Measurements from ENCODE around the gene MKI67. TPM values are rescaled to one million over a fixed set of nuclear protein-coding genes. Genes with fewer than 3 reads are reported as not detected.

MKI67 gene
- total RNA-seq, 2 donors from 2014 or later, result 2.0 to 2.9 TPM

DNA sequence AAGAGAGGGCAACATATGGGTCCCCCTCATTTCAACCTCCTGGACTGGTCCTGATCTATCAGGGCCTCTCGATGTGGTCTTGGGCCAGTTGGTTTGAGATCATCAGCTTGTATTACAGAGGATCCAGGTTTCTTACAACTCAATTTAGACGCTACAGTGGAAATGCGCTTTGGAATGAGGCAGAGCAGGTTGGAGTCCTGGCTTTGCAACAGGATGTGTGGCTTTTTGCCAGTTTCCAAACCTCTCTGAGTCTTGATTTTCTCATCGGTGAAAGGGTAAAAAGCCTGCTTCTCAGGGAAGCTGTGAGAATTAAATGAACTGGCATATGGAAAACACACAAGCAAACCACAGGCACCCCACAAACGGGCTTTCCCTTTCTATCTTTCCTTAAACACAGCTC is 37.5 kb upstream of the MKI67 start:
- intact Hi-C loops (cut with DNase I), result no loop called here
- H3K27ac ChIP-seq, result no peak overlapping the region
- DNase-seq (ENCODE audit: low spot score), result no peak
- no peaks in the 10 kb centered on the region for H3K27me3 ChIP-seq (replicated peaks; ENCODE audit: insufficient read depth)
- no peaks in the 10 kb centered on the region for H3K4me1 ChIP-seq (replicated peaks)
- no peaks in the 10 kb centered on the region for H3K36me3 ChIP-seq
- WGBS, result 79% methylated on average over 5 of the region's 5 CpGs
- TF ChIP-seq, protein P1, sequence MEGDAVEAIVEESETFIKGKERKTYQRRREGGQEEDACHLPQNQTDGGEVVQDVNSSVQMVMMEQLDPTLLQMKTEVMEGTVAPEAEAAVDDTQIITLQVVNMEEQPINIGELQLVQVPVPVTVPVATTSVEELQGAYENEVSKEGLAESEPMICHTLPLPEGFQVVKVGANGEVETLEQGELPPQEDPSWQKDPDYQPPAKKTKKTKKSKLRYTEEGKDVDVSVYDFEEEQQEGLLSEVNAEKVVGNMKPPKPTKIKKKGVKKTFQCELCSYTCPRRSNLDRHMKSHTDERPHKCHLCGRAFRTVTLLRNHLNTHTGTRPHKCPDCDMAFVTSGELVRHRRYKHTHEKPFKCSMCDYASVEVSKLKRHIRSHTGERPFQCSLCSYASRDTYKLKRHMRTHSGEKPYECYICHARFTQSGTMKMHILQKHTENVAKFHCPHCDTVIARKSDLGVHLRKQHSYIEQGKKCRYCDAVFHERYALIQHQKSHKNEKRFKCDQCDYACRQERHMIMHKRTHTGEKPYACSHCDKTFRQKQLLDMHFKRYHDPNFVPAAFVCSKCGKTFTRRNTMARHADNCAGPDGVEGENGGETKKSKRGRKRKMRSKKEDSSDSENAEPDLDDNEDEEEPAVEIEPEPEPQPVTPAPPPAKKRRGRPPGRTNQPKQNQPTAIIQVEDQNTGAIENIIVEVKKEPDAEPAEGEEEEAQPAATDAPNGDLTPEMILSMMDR (IDR thresholded peaks at IDR 0.05), result no peak
- TF ChIP-seq POLR2A (IDR thresholded peaks at IDR 0.05), result no peak
- no peak for TF ChIP-seq POLR2AphosphoS5 (IDR thresholded peaks at IDR 0.05)
- no peaks in the 10 kb centered on the region for H3K9me3 ChIP-seq
- no peak overlapping the region for H3K4me3 ChIP-seq

GRCh38 chr10:128161031-128161430 is 34.8 kb upstream of the MKI67 start:
- H3K27ac ChIP-seq, result no peak overlapping the region
- H3K36me3 ChIP-seq, result no peaks in the 10 kb centered on the region
- H3K9me3 ChIP-seq, result no peaks in the 10 kb centered on the region
- H3K27me3 ChIP-seq (replicated peaks; ENCODE audit: insufficient read depth), result no peaks in the 10 kb centered on the region
- intact Hi-C loops (cut with DNase I), result no loop called here
- H3K4me1 ChIP-seq (replicated peaks), result no peaks in the 10 kb centered on the region
- TF ChIP-seq, protein P1 (IDR thresholded peaks at IDR 0.05), result no peak
- TF ChIP-seq POLR2A (IDR thresholded peaks at IDR 0.05) (no peak), POLR2AphosphoS5 (IDR thresholded peaks at IDR 0.05) (no peak)
- 90% methylated on average over 7 of the region's 7 CpGs for WGBS
- DNase-seq (ENCODE audit: low spot score), result no peak
- no peak overlapping the region for H3K4me3 ChIP-seq

DNA sequence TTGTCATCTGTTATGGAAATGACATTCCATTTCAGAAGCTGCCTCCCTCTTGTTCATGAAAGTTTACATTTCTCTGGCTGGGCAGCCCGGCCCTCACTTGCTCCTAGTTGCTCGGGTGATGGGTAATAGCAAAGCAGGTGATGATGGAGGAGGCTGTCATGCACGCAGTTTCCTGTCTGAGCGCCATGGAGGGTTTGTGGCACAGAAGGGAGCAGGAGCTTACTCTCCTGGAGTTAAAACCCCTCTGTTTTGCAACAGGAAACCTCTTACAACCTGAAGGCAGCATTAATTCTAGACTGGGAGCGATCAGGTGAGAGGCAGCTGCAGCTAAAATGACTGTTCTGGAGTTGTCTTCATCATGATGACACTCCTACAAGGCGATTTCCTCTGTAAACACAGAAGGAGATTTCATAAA is 34.1 kb upstream of the MKI67 start:
- intact Hi-C loops (cut with DNase I), result no loop called here
- no peak for TF ChIP-seq POLR2A (IDR thresholded peaks at IDR 0.05)
- TF ChIP-seq POLR2AphosphoS5 (IDR thresholded peaks at IDR 0.05), result no peak
- TF ChIP-seq, protein P1 (IDR thresholded peaks at IDR 0.05), result no peak
- Histone ChIP-seq H3K36me3 (no peaks in the 10 kb centered on the region), H3K27ac (no peak overlapping the region), H3K4me3 (no peak overlapping the region), H3K27me3 (replicated peaks; ENCODE audit: insufficient read depth) (no peaks in the 10 kb centered on the region), H3K4me1 (replicated peaks) (no peaks in the 10 kb centered on the region), H3K9me3 (no peaks in the 10 kb centered on the region)
- 34% methylated on average over 6 of the region's 6 CpGs for WGBS
- DNase-seq (ENCODE audit: low spot score), result no peak

DNA sequence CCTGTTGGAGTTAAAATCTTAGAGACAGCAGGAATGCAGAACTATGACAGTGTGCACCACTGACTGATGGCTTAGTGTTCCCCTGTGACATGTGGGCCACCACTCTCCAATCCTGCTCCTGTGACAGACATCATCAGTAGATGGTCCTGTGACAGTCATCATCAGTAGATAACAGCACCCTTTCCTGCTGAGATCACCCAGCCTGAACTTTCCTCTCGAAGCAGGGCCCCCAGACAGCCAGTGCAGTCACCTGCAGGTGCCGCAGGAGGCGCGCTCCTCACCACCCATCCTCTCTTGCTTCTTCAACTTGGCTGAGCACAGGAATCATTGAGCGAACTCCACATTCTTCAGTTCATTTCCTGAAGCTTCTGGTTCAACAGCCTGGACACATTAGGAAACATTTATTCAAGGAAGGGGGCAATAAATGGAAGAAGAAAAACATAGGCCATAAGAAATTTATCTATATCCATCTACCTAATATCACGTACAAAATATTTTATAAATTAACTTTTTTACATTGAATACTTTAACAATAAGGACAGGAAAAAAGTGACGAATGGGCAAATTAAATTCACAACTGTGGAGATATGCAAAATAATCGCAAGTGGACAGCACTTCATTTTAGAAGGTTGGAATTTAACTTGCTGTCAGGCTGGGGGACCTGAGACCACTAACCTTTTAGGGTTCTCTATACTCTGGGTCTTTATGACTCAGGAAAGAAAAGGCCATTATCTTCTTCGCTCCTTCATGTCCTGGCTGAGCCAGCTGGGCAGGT is 32.0 kb upstream of the MKI67 start:
- DNase-seq (ENCODE audit: low spot score), result no peak
- TF ChIP-seq POLR2AphosphoS5 (IDR thresholded peaks at IDR 0.05) (no peak), POLR2A (IDR thresholded peaks at IDR 0.05) (no peak)
- TF ChIP-seq, protein P1 (IDR thresholded peaks at IDR 0.05), result no peak
- intact Hi-C loops (cut with DNase I), result no loop called here
- no peak overlapping the region for H3K4me3 ChIP-seq
- H3K27me3 ChIP-seq (replicated peaks; ENCODE audit: insufficient read depth), result peaks cover 5% of the 10 kb centered on the region
- no peak overlapping the region for H3K27ac ChIP-seq
- H3K36me3 ChIP-seq, result no peaks in the 10 kb centered on the region
- 85% methylated on average over 9 of the region's 9 CpGs for WGBS
- no peaks in the 10 kb centered on the region for H3K4me1 ChIP-seq (replicated peaks)
- no peaks in the 10 kb centered on the region for H3K9me3 ChIP-seq
